ENCODE data around the gene TRPV6.
A peak's percentile ranks its signal among the peaks of the same experiment; 100 is the strongest.

TRPV6 gene

GRCh38 chr7:142862351-142862750, 23.2 kb downstream of the TRPV6 start:
- DNase-seq: no peak
- intact Hi-C loops (cut with DNase I): no loop called here

- intact Hi-C loops (cut with DNase I): no loop called here
- DNase-seq: no peak
Observed at GRCh38 chr7:142860968-142861367, 24.6 kb downstream of the TRPV6 start.

GRCh38 chr7:142859829-142860228, 25.7 kb downstream of the TRPV6 start:
- no peak for DNase-seq
- intact Hi-C loops (cut with DNase I): loop anchor here (10.0 kb wide), 2 partner anchors 145 to 355 kb away; no protein-coding TSS in a partner anchor

GRCh38 chr7:142859411-142859810, 26.1 kb downstream of the TRPV6 start:
- intact Hi-C loops (cut with DNase I): loop anchor here (10.0 kb wide), 2 partner anchors 145 to 355 kb away; no protein-coding TSS in a partner anchor
- no peak for DNase-seq

GRCh38 chr7:142857625-142858024, 27.9 kb downstream of the TRPV6 start:
- no peak for DNase-seq
- intact Hi-C loops (cut with DNase I): loop anchor here (10.0 kb wide), 2 partner anchors 147 to 357 kb away; no protein-coding TSS in a partner anchor

- intact Hi-C loops (cut with DNase I): loop anchor here (10.0 kb wide), 2 partner anchors 148 to 358 kb away; no protein-coding TSS in a partner anchor
- peak in 31 of 42 donors; percentile 25 to 87 (median 64) for DNase-seq
Observed at GRCh38 chr7:142856565-142857245, 28.8 kb downstream of the TRPV6 start.

- DNase-seq: peak in 29 of 42 donors; percentile 35 to 79 (median 55)
- intact Hi-C loops (cut with DNase I): loop anchor here (10.0 kb wide), 2 partner anchors 149 to 359 kb away; no protein-coding TSS in a partner anchor
Observed at GRCh38 chr7:142855756-142856564, 29.6 kb downstream of the TRPV6 start.

GRCh38 chr7:142855114-142855743, 30.3 kb downstream of the TRPV6 start:
- intact Hi-C loops (cut with DNase I): loop anchor here (10.0 kb wide), 2 partner anchors 150 to 360 kb away; no protein-coding TSS in a partner anchor
- peak in 3 of 42 donors; percentile 8 to 36 (median 11) for DNase-seq

- intact Hi-C loops (cut with DNase I): loop anchor here (10.0 kb wide), 2 partner anchors 150 to 360 kb away; no protein-coding TSS in a partner anchor
- peak in 38 of 42 donors; percentile 52 to 89 (median 76) for DNase-seq
Observed at GRCh38 chr7:142854372-142855113, 31.0 kb downstream of the TRPV6 start, which contains the start of gene EPHB6. Gene EPHB6 (plus strand): TSS chr7:142855076. CDS start chr7:142863228, 8,152 bp downstream.

- DNase-seq: peak; percentile 60 to 88 (median 73)
- intact Hi-C loops (cut with DNase I): loop anchor here (10.0 kb wide), 2 partner anchors 151 to 361 kb away; no protein-coding TSS in a partner anchor
Observed at GRCh38 chr7:142853739-142854371, 31.7 kb downstream of the TRPV6 start.

- DNase-seq: no peak
- intact Hi-C loops (cut with DNase I): loop anchor here (10.0 kb wide), 2 partner anchors 153 to 363 kb away; no protein-coding TSS in a partner anchor
Observed at GRCh38 chr7:142851919-142852318, 33.6 kb downstream of the TRPV6 start.

- no peak for DNase-seq
- intact Hi-C loops (cut with DNase I): loop anchor here (10.0 kb wide), 2 partner anchors 154 to 364 kb away; no protein-coding TSS in a partner anchor
Observed at GRCh38 chr7:142851269-142851668, 34.3 kb downstream of the TRPV6 start.

GRCh38 chr7:142847353-142847752, 38.2 kb downstream of the TRPV6 start:
- no peak for DNase-seq
- intact Hi-C loops (cut with DNase I): no loop called here

GRCh38 chr7:142842251-142842766, 43.2 kb downstream of the TRPV6 start:
- intact Hi-C loops (cut with DNase I): no loop called here
- no peak for DNase-seq

- intact Hi-C loops (cut with DNase I): no loop called here
- no peak for DNase-seq
Observed at GRCh38 chr7:142838461-142839213, 46.9 kb downstream of the TRPV6 start.

- DNase-seq: no peak
- intact Hi-C loops (cut with DNase I): no loop called here
Observed at GRCh38 chr7:142836426-142836825, 49.1 kb downstream of the TRPV6 start.

GRCh38 chr7:142835487-142835886, 50.1 kb downstream of the TRPV6 start:
- DNase-seq: no peak
- intact Hi-C loops (cut with DNase I): no loop called here
